T follicular helper cell (primary cell): ENCODE measurements around the gene ABHD10.
A peak's percentile ranks its signal among the peaks of the same experiment; 100 is the strongest.

Experiments
- DNase-seq: peaks from one replicate; pipeline ENCODE4 v3.0.0-alpha.2; 2020; ENCODE audit warnings: low read depth

The ABHD10 gene

DNA sequence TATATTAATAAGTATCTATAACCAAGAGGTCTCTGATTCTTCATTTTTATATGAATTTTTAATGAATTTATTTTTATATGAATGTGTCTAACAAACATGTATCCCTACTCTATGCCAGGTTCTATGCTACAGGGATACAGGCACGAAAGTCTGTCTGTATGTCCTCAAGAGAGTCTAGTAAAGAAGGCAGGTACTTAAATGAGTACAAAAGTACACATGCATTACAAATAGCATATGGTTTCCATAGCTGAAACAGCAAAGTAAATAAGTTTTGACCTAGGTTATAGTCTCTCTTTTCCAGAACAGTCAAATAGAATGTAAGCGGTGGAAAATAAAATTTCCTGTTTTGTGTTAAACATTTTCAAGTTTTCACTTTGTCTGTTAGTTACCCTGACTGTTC lies 13.3 kb upstream of the ABHD10 start:
- no peak for DNase-seq

DNA sequence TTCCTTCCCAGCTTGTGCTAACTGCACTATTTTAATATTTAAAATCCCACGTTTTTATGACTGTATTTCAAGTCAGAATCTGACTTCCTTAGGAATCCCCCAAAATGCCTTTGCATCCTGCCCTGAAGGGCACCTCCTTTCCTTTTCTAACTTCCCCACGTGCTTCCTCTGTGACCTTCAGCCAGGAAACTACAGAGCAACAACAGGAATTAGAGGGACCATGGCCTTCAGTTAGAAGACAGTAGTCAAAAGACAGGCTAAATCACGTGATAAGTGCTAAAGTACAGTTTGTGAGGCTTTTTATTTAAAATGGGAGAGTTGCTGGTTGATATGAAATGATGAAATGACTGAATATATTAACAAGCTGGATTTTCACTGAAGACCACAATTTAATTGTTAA lies 11.8 kb upstream of the ABHD10 start:
- DNase-seq = no peak

DNA sequence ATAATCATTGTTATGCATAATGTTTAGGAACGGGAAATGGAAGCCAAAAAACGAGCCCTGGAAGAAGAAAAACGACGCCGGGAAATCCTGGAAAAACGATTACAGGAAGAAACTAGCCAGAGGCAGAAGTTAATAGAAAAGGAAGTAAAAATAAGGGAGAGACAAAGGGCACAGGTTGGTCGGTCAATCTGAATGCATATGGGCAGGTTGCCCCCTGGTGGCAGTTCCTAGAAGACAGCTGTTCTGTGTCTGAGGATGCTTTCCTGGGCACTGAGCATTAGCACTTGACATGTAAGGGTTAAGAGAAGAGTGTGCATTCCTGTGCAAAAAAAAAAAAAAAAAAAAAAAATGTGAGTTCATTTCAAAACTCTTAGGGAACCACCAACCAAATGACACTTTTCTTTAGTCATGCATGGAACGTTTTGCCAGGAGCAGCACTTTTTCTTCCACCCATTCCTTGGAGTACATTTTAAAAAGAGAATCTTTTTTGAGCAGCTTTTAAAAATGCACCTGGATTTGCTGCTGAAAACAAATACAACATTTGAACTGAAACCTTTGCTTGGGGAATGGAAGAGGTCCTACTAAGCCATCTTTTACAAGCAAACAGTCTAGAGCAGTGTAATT lies 11.1 kb upstream of the ABHD10 start:
- peak; percentile 65 for DNase-seq

DNA sequence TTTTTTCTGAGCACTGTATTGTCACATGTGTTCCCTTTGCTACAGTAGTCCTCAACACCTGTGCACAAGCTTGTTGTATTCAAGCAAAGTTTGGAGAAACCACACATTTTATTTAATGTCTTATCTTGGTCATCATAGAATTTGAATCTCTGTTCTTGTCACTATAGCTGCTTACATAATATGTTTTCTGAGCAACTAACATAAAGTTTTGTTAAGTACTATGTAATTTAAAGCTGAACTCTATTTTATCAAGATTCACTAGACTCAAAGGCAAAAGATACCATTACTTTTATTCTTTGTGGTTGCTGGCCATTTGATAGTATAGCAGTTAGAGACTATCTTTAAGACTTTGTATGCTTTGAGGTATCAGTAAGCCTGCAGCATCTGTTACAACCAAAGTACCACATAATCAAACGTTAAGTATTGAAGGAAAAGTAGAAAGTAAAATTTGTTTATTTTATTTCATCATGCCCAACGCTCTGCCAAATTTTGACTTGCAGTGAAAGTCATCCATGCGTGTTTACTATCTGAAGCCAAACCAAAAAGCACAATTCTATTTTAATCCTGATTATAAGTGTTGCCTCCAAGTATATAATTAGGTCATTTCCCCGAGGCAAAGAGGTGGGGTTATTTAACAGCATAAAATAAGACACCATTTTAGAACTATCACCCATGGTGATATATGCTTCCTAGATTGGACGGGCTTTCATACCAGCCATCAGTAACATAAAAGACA lies 10.3 kb upstream of the ABHD10 start:
- no peak for DNase-seq

DNA sequence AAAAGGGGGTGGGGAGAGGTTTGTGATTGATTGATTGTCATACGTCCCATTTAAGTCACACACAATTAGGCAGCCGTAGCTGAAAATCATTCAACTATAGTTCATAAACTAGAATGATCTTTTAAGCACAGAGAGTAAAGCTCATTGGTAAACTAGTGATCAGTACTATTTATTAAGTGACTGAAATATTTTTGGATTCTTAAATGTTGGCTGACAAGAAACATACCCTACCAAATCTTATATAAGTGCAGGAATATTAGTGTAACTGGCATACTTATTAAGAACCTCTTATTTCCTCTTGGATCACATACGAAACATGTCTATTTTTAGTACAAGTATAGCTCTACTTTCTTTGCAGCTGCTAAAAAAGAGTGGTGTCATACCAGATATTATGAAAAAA lies 8.4 kb upstream of the ABHD10 start:
- DNase-seq = no peak

DNA sequence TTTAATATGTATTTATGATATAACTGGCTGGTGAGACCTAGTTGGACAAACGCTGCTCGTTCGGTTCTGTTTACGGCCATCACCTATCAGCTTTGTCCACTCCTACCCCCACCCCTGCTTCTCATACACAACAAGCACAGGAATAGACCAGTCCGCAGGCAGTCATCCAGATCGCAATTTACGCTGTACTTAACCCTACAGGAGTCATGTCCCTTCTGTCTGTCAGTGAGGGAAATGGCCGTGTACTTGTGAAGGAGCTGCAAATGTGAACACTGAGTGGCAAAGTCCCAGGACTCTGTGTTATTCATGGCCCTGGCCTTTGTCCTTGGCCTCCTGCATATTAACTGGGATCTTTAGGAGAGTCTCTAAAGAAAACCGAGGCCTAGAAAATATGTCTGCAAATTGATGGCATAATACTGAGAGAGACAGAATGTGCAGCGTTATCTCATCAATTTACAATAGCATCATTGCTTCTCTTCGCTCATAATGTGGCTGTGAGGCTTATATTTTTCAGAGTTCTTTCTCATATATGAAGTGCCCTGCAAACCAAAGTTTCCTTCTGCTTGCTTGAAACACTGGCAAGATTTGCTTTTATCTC lies 7.2 kb upstream of the ABHD10 start:
- DNase-seq = no peak

DNA sequence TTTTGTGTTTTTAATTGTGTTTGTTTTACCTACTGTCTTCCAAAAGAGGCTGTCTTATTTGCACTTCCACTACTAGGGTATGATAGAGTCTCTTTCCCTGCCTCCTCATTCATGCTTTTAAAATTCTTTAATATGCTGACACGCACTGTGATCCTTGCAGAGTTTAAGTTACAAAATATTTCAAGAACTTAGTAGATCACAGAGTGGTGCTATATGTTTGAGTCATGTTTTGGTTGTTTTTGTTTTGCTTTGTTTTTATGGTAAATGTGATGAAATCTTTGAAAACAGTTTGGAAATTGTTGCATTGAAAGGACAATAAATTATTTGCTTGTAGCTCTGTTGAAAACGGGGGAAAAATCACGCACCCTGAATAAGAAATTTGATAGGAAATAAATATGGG lies 5.9 kb upstream of the ABHD10 start:
- DNase-seq = no peak

DNA sequence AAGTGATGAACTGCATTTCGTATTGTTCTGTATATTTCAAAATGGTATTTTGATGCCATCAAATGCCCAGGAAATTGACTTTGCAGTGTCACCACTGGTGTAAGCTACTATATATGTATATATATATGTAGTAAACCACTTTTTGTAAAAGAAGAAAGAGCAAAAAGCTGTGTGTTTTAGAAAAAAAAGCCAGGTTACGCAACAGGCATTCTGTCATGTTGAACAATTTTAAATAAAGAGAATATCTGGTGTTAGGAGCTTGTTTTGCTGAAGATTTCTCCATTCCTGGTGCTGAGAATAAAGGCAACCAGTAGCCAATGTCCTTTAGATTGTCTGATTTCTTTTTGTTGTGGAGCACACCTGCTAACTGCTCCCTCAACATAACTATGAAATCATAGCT lies 3.7 kb upstream of the ABHD10 start:
- no peak for DNase-seq

DNA sequence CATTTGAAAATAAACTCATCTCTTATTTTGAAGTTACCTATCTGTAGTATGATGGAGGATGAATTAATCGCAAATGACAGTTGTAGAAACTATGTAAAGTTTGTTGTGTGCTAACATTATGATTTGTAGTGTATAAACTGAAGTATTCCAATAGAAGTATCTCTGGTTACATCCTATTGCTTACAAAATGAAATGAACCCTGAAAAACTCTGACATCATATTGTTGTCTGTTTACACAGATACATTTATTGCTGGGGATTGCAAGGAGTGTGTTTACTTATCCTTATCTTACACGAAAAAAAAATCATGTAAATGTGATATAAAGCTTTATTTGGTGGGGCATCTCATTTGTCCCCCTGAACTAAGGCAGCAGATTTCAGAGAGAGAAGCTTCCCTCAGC lies 2.6 kb upstream of the ABHD10 start:
- no peak for DNase-seq

DNA sequence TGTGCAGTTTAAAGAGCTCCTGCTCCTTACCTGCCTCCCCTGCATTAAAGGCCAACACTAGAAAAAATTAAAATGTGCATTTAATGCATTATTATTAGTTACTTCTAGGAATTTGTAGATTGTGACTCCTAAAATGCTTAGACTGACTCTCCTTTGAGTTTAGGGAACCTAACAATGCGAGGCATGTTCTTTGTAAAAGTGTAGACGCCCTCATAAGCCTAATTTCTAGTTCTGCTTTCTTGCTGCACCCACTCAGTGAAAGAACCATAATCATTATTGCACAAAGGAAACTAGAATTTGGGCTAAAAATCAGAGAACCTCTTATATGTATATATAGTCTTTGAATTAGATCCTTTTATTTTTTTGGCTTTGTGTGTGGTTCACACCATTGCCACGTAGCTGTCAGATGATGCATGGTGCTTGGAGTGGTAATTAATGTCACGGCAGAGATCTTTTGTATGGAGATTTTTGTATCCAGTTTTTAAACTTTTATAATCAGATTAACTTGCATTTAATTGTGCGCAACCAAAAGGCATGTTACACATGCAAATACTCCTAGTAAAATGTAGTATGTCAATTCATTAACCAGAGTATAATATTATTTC lies 710 bp downstream of the ABHD10 start:
- no peak for DNase-seq

DNA sequence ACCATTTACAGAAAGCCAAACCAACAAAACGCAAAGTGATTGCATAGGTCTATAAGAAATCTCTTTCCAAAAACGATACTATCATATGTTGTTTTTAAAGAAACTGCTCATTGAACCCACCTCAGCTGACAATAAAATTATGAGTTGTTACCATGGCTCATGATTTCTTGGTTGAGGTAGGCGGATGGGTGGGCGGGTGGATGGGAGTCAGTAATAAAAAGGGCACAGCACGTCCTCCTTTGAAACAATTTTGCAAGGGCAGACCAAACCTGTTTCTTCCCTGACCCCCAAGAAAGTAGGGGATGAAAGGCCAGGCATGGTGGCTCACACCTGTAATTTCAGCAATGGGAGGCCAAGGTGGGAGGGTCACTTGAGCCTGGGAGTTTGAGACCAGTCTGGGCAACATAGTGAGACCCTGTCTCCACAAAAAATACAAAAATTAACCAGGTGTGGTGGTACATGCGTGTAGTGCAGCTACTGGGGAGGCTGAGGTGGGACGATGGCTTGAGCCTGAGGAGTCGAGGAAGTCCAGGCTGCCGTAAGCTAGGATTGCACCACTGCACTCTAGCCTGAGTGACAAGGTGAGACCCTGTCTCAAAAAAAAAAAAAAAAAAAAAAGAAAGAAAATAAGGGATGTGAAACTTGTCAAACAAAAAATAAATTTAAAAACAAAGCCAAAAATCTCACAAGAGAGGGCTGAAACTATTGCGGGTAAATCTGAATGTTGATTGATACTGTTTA lies 2.1 kb downstream of the ABHD10 start:
- no peak for DNase-seq

DNA sequence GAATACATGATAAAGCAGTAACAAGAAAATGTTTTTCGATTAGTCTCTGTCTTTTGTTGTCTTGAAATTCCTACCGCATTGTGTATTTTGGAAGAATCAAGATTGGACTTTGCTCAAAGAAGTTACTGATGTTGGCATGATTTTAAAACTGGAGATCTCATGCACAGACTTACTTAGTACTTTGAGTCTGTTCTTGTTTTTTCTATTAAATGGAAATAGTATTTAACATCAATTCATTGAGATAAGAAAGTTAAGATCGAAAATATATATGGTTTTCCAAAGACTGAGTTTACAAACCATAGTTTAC lies 2.6 kb downstream of the ABHD10 start:
- DNase-seq = no peak

DNA sequence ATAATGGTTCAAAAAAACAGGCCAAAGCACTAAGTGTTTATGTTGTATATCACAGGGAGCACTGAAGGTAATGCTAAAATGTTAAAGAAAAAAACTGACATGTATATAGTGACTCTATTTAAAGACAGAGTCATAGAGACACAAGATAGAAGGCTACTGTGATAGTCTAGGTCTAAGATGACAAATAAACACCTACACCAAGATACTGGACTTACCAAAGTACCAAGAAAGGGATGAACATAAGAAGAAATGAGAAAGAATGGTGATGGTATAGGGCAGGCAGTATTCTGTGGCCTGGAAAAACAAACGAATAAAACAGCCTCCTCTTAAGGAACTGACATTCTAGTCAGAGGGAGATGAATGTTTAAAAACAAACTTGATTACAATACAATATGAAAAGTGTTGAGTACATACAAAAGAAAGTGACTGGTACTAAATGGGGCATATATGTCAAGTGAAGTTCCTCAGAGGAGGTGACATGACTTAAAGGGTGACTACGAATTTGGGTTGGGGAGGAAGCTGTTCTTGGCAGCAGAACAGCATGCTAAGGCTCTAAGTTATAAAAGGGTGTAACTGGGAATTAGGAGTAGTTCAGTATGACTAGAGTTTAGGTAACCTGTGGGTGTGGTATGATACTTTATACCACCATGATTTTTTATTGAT lies 5.9 kb downstream of the ABHD10 start:
- no peak for DNase-seq

DNA sequence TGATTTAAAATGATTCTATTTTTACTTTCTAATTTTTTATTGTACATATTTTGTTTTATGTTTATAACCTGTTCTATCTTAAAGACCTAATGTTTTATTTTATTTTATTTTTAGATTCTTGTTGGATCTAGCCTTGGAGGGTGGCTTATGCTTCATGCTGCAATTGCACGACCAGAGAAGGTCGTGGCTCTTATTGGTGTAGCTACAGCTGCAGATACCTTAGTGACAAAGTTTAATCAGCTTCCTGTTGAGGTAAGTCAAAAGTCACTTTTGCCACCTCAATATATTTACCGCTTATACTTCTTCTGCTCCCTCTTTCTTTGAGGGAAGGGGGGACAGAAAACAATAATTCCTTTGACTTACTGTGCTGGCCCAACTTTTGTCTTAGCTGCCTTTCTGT lies 8.0 kb downstream of the ABHD10 start:
- no peak for DNase-seq

DNA sequence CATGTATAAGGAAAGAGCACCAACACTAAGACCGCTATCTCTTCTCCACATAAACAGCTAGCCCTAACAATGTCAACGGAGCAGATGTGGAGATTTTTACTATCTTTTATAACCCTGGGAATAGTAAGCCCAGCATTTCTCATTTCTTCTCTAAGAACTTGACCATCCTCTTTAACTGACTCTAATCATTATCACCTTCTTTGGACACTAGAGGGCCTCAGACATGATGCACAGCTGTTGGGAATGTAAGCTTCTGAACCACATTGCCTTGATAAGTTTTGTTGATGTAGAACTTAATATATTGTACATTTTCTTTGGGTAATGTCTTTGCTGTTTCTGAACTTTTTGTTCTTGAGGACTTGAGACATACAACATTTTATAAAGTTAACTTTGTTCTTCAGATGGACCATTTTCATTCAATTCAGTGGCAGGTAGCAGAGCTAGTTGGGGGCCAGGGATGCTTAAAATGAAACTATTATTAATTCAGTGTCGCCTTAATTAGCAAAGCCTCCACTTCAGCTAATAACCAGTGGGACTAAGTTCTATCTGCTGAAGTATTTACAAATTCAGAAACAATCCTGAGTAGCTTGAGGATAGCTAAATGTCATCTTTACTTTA lies 10.3 kb downstream of the ABHD10 start:
- no peak for DNase-seq

DNA sequence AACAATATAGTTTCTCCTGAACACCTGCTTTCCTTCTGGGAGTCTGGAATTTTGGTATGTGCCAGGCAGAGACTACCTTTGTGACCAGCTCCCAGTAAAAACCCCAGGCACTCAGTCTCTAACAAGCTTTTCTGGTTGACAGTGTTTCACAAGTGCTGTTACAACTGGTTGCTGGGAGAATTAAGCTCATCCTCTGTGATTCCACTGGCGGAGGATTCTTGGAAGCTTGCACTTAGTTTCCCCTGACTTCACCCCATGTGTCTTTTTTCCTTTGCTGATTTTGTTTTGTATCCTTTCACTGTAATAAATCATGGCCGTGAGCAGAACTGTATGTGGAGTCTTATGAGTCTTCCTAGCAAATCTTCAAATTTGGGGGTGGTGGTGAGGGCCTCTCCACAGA lies 14.2 kb downstream of the ABHD10 start:
- DNase-seq = no peak

DNA sequence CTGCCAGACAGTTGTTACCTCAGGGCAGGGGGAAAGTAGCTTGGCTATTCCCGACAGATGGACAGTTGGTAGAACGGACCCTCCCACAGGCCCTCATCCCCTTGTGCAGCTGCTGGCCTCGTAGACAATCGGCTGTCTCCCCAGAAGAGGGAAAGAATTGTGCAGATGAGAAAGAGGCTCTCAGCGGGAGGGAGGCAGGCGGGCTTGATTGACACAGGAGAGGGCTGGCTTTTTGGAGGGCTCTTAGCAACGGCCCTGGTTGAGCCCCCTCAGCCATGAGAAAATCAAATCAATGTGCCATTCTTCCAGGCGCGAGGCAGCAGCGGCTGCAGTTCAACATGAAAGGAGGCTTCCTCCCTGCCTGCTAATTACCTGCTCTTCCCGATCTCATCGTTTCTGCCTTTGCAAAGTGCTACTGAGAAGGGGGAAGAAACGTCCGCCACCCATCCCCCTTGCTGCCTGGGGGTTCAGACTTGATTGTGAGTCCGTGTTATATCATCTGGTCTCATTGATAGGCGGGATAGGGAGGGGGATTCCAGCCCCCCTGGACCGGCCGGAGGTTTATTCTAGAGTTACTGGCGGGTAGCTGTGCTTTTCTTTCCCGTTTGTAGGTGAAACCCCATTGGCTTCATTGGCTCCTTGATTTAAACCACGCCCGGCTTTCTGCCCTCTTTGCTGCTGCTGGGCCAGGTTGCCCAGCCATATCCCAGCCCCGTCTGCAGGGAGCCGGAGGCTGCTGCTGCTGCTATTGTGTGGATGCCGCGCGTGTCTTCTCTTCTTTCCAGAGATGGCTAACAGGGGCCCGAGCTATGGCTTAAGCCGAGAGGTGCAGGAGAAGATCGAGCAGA lies 20.0 kb downstream of the ABHD10 start, which contains the start of gene TAGLN3:
Gene TAGLN3, plus strand, starts transcription at position 287 of the 848 bp plus-strand sequence. Its CDS starts 501 bp downstream, at position 788.
- DNase-seq = no peak

DNA sequence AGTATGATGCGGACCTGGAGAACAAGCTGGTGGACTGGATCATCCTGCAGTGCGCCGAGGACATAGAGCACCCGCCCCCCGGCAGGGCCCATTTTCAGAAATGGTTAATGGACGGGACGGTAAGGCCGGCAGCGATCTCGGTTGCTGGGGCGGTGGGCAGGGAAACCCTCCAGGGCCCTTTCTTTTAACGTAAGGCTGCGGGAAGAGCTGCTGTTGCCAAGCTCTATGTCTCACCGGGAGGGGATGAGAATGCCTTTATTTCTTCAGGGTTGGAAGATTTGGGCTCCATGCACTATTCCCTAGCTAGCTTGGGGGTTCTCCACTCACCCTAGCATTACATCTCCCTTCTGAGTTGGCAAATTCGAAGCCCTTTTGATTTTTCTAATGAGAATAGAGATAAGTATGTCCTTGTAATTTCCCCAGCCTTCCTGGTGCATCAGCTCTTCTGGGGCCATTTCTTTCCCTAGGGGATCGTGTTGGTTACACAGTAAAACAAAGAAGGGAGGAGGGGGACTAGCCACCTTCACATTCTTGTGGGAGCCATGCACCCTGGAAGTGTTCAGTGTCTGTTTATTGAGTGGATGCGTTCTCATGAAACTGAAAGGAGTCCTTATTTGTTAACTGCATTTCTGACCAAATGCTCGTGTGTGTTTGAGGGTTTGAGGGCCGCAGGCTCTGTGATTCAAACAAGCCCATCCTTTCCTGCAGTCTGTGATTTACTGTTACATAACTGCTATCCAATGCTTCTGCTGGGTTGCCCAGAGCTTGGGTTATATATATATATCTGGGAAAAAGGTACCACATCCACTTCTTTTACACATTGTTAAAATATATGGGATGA lies 20.9 kb downstream of the ABHD10 start:
- no peak for DNase-seq

DNA sequence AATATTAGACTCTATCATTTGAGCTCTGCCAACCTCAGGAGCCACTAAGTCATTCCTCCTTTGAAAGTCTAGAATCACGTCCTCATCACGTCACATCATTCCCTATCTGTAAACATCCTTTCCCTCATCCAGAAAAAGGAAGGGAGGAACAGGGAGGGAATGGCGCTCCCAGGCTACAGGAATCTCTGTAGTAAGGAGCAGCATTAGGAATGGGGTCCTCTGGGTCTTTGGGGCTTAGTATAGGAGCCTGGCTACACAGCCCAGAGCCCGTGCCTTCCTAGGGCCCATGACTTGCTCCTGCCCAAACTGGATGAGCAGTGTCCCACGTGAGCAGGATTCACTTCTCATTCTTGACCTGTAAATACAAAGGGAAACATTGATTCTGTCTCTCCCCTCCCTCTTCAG lies 21.5 kb downstream of the ABHD10 start:
- no peak for DNase-seq

DNA sequence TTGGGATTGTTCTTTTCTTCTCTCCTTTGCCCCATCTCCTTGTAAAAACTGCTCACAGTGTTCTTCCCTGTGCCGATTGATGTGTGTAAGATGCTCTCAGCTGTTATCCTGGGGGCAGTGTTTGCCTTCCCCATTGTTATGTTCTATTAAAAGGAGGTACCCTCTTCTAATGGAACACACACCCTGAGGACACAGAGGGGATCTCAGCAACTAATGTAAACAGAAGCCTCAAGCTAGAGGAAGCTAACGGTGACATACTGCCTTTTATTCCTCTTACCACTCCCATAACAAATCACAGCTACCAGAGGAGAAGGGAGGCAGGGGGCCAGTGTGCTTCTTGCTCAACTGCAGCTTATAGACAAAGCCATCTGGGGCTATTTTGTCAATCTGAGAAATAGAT lies 22.1 kb downstream of the ABHD10 start:
- no peak for DNase-seq
